Liver (tissue), 9 donors: ENCODE measurements around the gene PNLIPRP1. TPM values are rescaled to one million over a fixed set of nuclear protein-coding genes. Genes with fewer than 3 reads are reported as not detected.

Source experiments
- DNase-seq: peaks from one replicate; pipeline ENCODE4 v3.0.0-alpha.2; 2017; ENCODE audit warnings: low spot score
- H3K27ac ChIP-seq, 2 donors: one replicate each; pipeline ENCODE4 v1.7.0; 2013; ENCODE audit warnings: inconsistent platforms in 2 of 2, low read length in 2 of 2, control low read depth in 1 of 2, low read depth in 1 of 2, mild to moderate bottlenecking in 1 of 2
- H3K27me3 ChIP-seq, 4 donors: one replicate each; pipeline versions ENCODE4 v1.6.1 to v1.7.0; 2013; ENCODE audit warnings: low read length in 3 of 4, inconsistent platforms in 1 of 4, mild to moderate bottlenecking in 1 of 4, moderate library complexity in 1 of 4; ENCODE audit not compliant: control insufficient read depth in 4 of 4, insufficient read depth in 4 of 4
- H3K36me3 ChIP-seq, 4 donors: one replicate each; pipeline versions ENCODE4 v1.6.1 to v1.7.0; 2013; ENCODE audit warnings: low read length in 3 of 4, mild to moderate bottlenecking in 3 of 4, low read depth in 1 of 4, moderate library complexity in 1 of 4; ENCODE audit not compliant: control insufficient read depth in 4 of 4, insufficient read depth in 3 of 4
- H3K4me1 ChIP-seq, 4 donors: one replicate each; pipeline versions ENCODE4 v1.6.1 to v1.7.0; 2013; ENCODE audit warnings: low read length in 3 of 4, mild to moderate bottlenecking in 3 of 4, moderate library complexity in 1 of 4; ENCODE audit not compliant: control insufficient read depth in 4 of 4, insufficient read depth in 4 of 4
- H3K4me3 ChIP-seq, 3 donors: one replicate each; pipeline versions ENCODE4 v1.6.1 to v1.7.0; 2013; ENCODE audit warnings: low read length in 3 of 3, control low read depth in 1 of 3, low read depth in 1 of 3, mild to moderate bottlenecking in 1 of 3
- H3K9ac ChIP-seq, 2 donors: one replicate each; pipeline ENCODE4 v1.7.0; 2013; ENCODE audit warnings: low read length in 2 of 2, mild to moderate bottlenecking in 2 of 2, moderate library complexity in 2 of 2, control low read depth in 1 of 2, low read depth in 1 of 2
- H3K9me3 ChIP-seq, 4 donors: one replicate each; pipeline versions ENCODE4 v1.6.1 to v1.7.0; 2013; ENCODE audit warnings: low read length in 3 of 4; ENCODE audit not compliant: control insufficient read depth in 4 of 4
- ATF3 ChIP-seq: IDR thresholded peaks from 2 replicates; pipeline ENCODE4 v1.6.1; 2016; ENCODE audit warnings: antibody characterized with exemption
- CTCF ChIP-seq: fragments of 150-350 bp; IDR thresholded peaks from 2 replicates; pipeline ENCODE4 v1.5.1; 2017; ENCODE audit warnings: improper control_type of control experiment, low read depth, low read length; ENCODE audit not compliant: missing input control
- EGR1 ChIP-seq, 2 donors: IDR thresholded peaks; 2 replicates each; pipeline ENCODE4 v1.6.1; 2016 to 2018; ENCODE audit warnings: antibody characterized with exemption in 2 of 2, low read depth in 2 of 2
- FOXA1 ChIP-seq: IDR thresholded peaks from 2 replicates; pipeline ENCODE4 v1.6.1; 2016; ENCODE audit warnings: antibody characterized with exemption
- FOXA2 ChIP-seq: IDR thresholded peaks from 2 replicates; pipeline ENCODE4 v1.6.1; 2016; ENCODE audit warnings: antibody characterized with exemption
- GABPA ChIP-seq, 2 donors: IDR thresholded peaks in 1 of 2; conservative IDR thresholded peaks in 1 of 2; 2 replicates each; pipeline ENCODE4 v1.6.1; 2016; ENCODE audit warnings: antibody characterized with exemption in 2 of 2, mild to moderate bottlenecking in 1 of 2, moderate library complexity in 1 of 2
- HNF4A ChIP-seq, 2 donors: conservative IDR thresholded peaks; 2 replicates each; pipeline ENCODE4 v1.6.1; 2016; ENCODE audit warnings: antibody characterized with exemption in 2 of 2, mild to moderate bottlenecking in 2 of 2
- HNF4G ChIP-seq: IDR thresholded peaks from 2 replicates; pipeline ENCODE4 v1.6.1; 2016; ENCODE audit warnings: antibody characterized with exemption
- JUND ChIP-seq, 2 donors: IDR thresholded peaks; 2 replicates each; pipeline ENCODE4 v1.6.1; 2016; ENCODE audit warnings: antibody characterized with exemption in 2 of 2
- MAX ChIP-seq: IDR thresholded peaks from 2 replicates; pipeline ENCODE4 v1.6.1; 2016; ENCODE audit warnings: antibody characterized with exemption
- NR2F2 ChIP-seq: IDR thresholded peaks from 2 replicates; pipeline ENCODE4 v1.6.1; 2016; ENCODE audit warnings: antibody characterized with exemption
- RAD21 ChIP-seq, 2 donors: IDR thresholded peaks; 2 replicates each; pipeline ENCODE4 v1.6.1; 2016; ENCODE audit warnings: antibody characterized with exemption in 2 of 2, mild to moderate bottlenecking in 2 of 2
- REST ChIP-seq: IDR thresholded peaks from 2 replicates; pipeline ENCODE4 v1.6.1; 2016; ENCODE audit warnings: antibody characterized with exemption, mild to moderate bottlenecking
- RXRA ChIP-seq, 2 donors: IDR thresholded peaks; 2 replicates each; pipeline ENCODE4 v1.6.1; 2017 to 2018; ENCODE audit warnings: antibody characterized with exemption in 2 of 2, mild to moderate bottlenecking in 1 of 2
- SP1 ChIP-seq: IDR thresholded peaks from 2 replicates; pipeline ENCODE4 v1.6.1; 2018; ENCODE audit warnings: antibody characterized with exemption, mild to moderate bottlenecking
- TAF1 ChIP-seq: conservative IDR thresholded peaks from 2 replicates; pipeline ENCODE4 v1.6.1; 2016; ENCODE audit warnings: antibody characterized with exemption, mild to moderate bottlenecking
- YY1 ChIP-seq: IDR thresholded peaks from 2 replicates; pipeline ENCODE4 v1.6.1; 2016; ENCODE audit warnings: antibody characterized with exemption, mild to moderate bottlenecking
- ZBTB33 ChIP-seq: IDR thresholded peaks from 2 replicates; pipeline ENCODE4 v1.6.1; 2016; ENCODE audit warnings: antibody characterized with exemption
- WGBS: extraction: QIAGEN DNeasy Blood & Tissue Kit; methylation state at CpG from one replicate; pipeline ENCODE4 v1.1.7; 2013; 5-methylcytosine and 5-hydroxymethylcytosine counted together
- polyA plus RNA-seq, 2 donors: library from polyadenylated mRNA; stranded (reverse) in 1 of 2; unstranded in 1 of 2; fragments of 200-250 nt in 1 of 2; fragments of >200 nt in 1 of 2; fragmentation: Nextera tagmentation in 1 of 2; extraction: Ambion mirVana in 1 of 2; gene quantifications; one replicate each; pipeline versions ENCODE4 v1.2.1 to v1.2.3, GENCODE V29; 2013 to 2015
- total RNA-seq, 2 donors: library from RNA; depleted of rRNA; stranded (reverse); fragments of >200 nt; gene quantifications; one replicate each; pipeline ENCODE4 v1.2.3, GENCODE V29; 2014
- donor health status: healthy.
- donor health status: healthy.
- donor health status: healthy.
- donor health status: healthy.
- donor health status: healthy.

PNLIPRP1 gene
- total and polyA plus RNA-seq, 4 donors = not detected

- 88% methylated on average over 6 of the region's 6 CpGs for WGBS
- H3K36me3 ChIP-seq = no peaks in the 10 kb centered on the region
- H3K27me3 ChIP-seq = peaks cover 0 to 5% (median 2%) of the 10 kb centered on the region in 4 donors
- H3K27ac ChIP-seq = no peak overlapping the region
- H3K9ac ChIP-seq = no peak overlapping the region
- H3K4me3 ChIP-seq = no peak overlapping the region
- TF ChIP-seq HNF4G (no peak), EGR1 (IDR thresholded peaks at IDR 0.05; ENCODE audit: low read depth in 2 of 2) (no peak), YY1 (no peak), MAX (no peak), FOXA2 (no peak), HNF4A (conservative IDR thresholded peaks at IDR 0.05) (no peak), NR2F2 (no peak), RXRA (IDR thresholded peaks at IDR 0.05) (no peak), GABPA (IDR thresholded peaks at IDR 0.05 in 1 of 2, conservative IDR thresholded peaks at IDR 0.05 in 1 of 2) (no peak), RAD21 (IDR thresholded peaks at IDR 0.05) (no peak), JUND (IDR thresholded peaks at IDR 0.05) (no peak), ATF3 (no peak), FOXA1 (no peak), TAF1 (no peak), REST (no peak), ZBTB33 (no peak), SP1 (no peak), CTCF (no peak)
- DNase-seq = no peak
- peaks cover 0 to 5% (median 0%) of the 10 kb centered on the region in 4 donors for H3K4me1 ChIP-seq
- no peaks in the 10 kb centered on the region for H3K9me3 ChIP-seq
Observed at GRCh38 chr10:116631871-116632295, 41.1 kb downstream of the PNLIPRP1 start.
